H1 (cell line): ENCODE results near the gene SLC35G6. TPM values are rescaled to one million over a fixed set of nuclear protein-coding genes. Genes with fewer than 3 reads are reported as not detected.

ENCODE experiments used
- FOSL1 ChIP-seq: IDR thresholded peaks from 2 replicates; pipeline ENCODE4 v1.6.1; 2011; ENCODE audit warnings: mild to moderate bottlenecking, low read depth, low read length, moderate library complexity; ENCODE audit not compliant: insufficient read depth
- MAFK ChIP-seq: IDR thresholded peaks from 2 replicates; pipeline ENCODE4 v1.6.1; 2012; ENCODE audit warnings: low read depth, mild to moderate bottlenecking, improper control_type of control experiment, low read length
- POLR2AphosphoS5 ChIP-seq: IDR thresholded peaks from 2 replicates; pipeline ENCODE4 v1.6.1; 2011; ENCODE audit warnings: low read depth, low read length
- POU5F1 ChIP-seq: IDR thresholded peaks from 2 replicates; pipeline ENCODE4 v1.6.1; 2011; ENCODE audit warnings: low read depth, mild to moderate bottlenecking, low read length, moderate library complexity
- RBBP5 ChIP-seq: IDR thresholded peaks from 2 replicates; pipeline ENCODE4 v1.7.1; 2012; ENCODE audit warnings: low read depth, mild to moderate bottlenecking, inconsistent platforms, low read length, moderate library complexity, borderline replicate concordance
- SIX5 ChIP-seq: IDR thresholded peaks from 2 replicates; pipeline ENCODE4 v1.6.1; 2011; ENCODE audit warnings: mild to moderate bottlenecking, low read depth, low read length
- SUZ12 ChIP-seq: fragments of 200-600 bp; sonication (generic); IDR thresholded peaks from 2 replicates; pipeline ENCODE4 v1.6.1; 2012; ENCODE audit warnings: mild to moderate bottlenecking, inconsistent platforms, low read length, moderate library complexity, mixed read lengths
- TBP ChIP-seq: IDR thresholded peaks from 2 replicates; pipeline ENCODE4 v1.6.1; 2011; ENCODE audit warnings: low read depth, low read length, improper control_type of control experiment
- TCF12 ChIP-seq: IDR thresholded peaks from 2 replicates; pipeline ENCODE4 v1.6.1; 2011; ENCODE audit warnings: low read depth, mild to moderate bottlenecking, low read length
- YY1 ChIP-seq: IDR thresholded peaks from 2 replicates; pipeline ENCODE4 v1.6.1; 2011; ENCODE audit warnings: low read depth, mild to moderate bottlenecking, low read length
- ZNF274 ChIP-seq: IDR thresholded peaks from 2 replicates; pipeline ENCODE4 v1.7.0; 2012; ENCODE audit warnings: low read length, borderline replicate concordance; ENCODE audit errors: extremely low read depth
- polyA plus RNA-seq, 7 experiments: library from polyadenylated mRNA; depleted of rRNA in 3 of 7; stranded (reverse) in 5 of 7; unstranded in 2 of 7; fragments of >200 nt in 5 of 7; fragments of 200-250 nt in 2 of 7; gene quantifications; 1 replicate in 5 of 7; 2 replicates in 1 of 7; 4 replicates in 1 of 7; pipeline versions ENCODE4 v1.2.1 to v1.2.3, GENCODE V29; 2011 to 2013; ENCODE audit warnings: missing spikeins in 2 of 7, mixed read lengths in 2 of 7
- total RNA-seq: library from RNA; stranded (reverse); fragmentation: NEBNext Ultra II Directional; extraction: Animal tissue kit (Norgen Biotek cat#: 25700); gene quantifications from 2 replicates; pipeline ENCODE4 v1.2.1, GENCODE V29; 2021
- TF ChIP-seq, protein P1 (sequence below): fragments of 300-600 bp; sonication (generic); IDR thresholded peaks from 2 replicates; pipeline ENCODE4 v1.7.1; 2012; ENCODE audit warnings: low read length, moderate library complexity, mild to moderate bottlenecking, inconsistent platforms; ENCODE audit not compliant: insufficient replicate concordance
- TF ChIP-seq, protein P2 (sequence below): IDR thresholded peaks from 2 replicates; pipeline ENCODE4 v1.6.1; 2012; ENCODE audit warnings: inconsistent platforms

Gene SLC35G6
- total and polyA plus RNA-seq, 2 of the 8 experiments (the other 6 are each of a cell fraction or from before 2014, with no cell fraction given): 0.05 TPM; not detected in 1

DNA sequence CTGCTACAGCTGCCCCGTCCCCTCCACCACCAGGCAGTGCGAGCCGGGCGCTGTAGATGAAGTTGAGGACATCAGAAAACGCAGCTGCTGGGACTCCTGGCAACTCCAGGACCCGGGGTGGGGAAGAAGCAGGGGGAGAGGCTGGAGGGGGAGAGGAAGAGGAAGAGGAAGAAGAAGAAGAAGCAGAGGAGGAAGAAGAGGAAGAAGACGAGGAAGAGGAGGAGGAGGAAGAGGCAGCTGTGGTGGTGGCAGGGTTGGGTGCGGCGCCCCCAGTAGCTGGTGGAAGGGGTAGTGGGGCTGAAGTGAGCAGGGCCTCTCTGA, 15.0 kb upstream of the SLC35G6 start (continued):
- TF ChIP-seq, protein P1, sequence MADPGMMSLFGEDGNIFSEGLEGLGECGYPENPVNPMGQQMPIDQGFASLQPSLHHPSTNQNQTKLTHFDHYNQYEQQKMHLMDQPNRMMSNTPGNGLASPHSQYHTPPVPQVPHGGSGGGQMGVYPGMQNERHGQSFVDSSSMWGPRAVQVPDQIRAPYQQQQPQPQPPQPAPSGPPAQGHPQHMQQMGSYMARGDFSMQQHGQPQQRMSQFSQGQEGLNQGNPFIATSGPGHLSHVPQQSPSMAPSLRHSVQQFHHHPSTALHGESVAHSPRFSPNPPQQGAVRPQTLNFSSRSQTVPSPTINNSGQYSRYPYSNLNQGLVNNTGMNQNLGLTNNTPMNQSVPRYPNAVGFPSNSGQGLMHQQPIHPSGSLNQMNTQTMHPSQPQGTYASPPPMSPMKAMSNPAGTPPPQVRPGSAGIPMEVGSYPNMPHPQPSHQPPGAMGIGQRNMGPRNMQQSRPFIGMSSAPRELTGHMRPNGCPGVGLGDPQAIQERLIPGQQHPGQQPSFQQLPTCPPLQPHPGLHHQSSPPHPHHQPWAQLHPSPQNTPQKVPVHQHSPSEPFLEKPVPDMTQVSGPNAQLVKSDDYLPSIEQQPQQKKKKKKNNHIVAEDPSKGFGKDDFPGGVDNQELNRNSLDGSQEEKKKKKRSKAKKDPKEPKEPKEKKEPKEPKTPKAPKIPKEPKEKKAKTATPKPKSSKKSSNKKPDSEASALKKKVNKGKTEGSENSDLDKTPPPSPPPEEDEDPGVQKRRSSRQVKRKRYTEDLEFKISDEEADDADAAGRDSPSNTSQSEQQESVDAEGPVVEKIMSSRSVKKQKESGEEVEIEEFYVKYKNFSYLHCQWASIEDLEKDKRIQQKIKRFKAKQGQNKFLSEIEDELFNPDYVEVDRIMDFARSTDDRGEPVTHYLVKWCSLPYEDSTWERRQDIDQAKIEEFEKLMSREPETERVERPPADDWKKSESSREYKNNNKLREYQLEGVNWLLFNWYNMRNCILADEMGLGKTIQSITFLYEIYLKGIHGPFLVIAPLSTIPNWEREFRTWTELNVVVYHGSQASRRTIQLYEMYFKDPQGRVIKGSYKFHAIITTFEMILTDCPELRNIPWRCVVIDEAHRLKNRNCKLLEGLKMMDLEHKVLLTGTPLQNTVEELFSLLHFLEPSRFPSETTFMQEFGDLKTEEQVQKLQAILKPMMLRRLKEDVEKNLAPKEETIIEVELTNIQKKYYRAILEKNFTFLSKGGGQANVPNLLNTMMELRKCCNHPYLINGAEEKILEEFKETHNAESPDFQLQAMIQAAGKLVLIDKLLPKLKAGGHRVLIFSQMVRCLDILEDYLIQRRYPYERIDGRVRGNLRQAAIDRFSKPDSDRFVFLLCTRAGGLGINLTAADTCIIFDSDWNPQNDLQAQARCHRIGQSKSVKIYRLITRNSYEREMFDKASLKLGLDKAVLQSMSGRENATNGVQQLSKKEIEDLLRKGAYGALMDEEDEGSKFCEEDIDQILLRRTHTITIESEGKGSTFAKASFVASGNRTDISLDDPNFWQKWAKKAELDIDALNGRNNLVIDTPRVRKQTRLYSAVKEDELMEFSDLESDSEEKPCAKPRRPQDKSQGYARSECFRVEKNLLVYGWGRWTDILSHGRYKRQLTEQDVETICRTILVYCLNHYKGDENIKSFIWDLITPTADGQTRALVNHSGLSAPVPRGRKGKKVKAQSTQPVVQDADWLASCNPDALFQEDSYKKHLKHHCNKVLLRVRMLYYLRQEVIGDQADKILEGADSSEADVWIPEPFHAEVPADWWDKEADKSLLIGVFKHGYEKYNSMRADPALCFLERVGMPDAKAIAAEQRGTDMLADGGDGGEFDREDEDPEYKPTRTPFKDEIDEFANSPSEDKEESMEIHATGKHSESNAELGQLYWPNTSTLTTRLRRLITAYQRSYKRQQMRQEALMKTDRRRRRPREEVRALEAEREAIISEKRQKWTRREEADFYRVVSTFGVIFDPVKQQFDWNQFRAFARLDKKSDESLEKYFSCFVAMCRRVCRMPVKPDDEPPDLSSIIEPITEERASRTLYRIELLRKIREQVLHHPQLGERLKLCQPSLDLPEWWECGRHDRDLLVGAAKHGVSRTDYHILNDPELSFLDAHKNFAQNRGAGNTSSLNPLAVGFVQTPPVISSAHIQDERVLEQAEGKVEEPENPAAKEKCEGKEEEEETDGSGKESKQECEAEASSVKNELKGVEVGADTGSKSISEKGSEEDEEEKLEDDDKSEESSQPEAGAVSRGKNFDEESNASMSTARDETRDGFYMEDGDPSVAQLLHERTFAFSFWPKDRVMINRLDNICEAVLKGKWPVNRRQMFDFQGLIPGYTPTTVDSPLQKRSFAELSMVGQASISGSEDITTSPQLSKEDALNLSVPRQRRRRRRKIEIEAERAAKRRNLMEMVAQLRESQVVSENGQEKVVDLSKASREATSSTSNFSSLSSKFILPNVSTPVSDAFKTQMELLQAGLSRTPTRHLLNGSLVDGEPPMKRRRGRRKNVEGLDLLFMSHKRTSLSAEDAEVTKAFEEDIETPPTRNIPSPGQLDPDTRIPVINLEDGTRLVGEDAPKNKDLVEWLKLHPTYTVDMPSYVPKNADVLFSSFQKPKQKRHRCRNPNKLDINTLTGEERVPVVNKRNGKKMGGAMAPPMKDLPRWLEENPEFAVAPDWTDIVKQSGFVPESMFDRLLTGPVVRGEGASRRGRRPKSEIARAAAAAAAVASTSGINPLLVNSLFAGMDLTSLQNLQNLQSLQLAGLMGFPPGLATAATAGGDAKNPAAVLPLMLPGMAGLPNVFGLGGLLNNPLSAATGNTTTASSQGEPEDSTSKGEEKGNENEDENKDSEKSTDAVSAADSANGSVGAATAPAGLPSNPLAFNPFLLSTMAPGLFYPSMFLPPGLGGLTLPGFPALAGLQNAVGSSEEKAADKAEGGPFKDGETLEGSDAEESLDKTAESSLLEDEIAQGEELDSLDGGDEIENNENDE: no peak
- TF ChIP-seq, protein P2, sequence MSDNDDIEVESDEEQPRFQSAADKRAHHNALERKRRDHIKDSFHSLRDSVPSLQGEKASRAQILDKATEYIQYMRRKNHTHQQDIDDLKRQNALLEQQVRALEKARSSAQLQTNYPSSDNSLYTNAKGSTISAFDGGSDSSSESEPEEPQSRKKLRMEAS: no peak
- TF ChIP-seq TBP (no peak), POU5F1 (no peak), YY1 (no peak), SUZ12 (no peak), ZNF274 (no peak), POLR2AphosphoS5 (no peak), FOSL1 (no peak), SIX5 (no peak), TCF12 (no peak), RBBP5 (no peak), MAFK (no peak)
